Mesendoderm (in vitro differentiated cells): Measurements from ENCODE around the gene TTC38.
"Not testable (repeated sequence)": the region's sequence is repeated elsewhere in the genome, so short reads cannot be mapped to it uniquely, and the experiment has no call there.

Experiments used
- DNase-seq: peaks from one replicate; pipeline ENCODE4 v3.0.0; 2013
- H2AK5ac ChIP-seq: 2 replicates; pipeline ENCODE4 v1.6.1; 2013; ENCODE audit warnings: low read length, inconsistent platforms
- H2BK120ac ChIP-seq: 2 replicates; pipeline ENCODE4 v1.6.1; 2013; ENCODE audit warnings: low read depth, mild to moderate bottlenecking, low read length, moderate library complexity, mixed read lengths
- H2BK15ac ChIP-seq: replicated peaks from 2 replicates; pipeline ENCODE4 v1.6.1; 2013; ENCODE audit warnings: low read depth, mild to moderate bottlenecking, moderate library complexity
- H2BK5ac ChIP-seq: 2 replicates; pipeline ENCODE4 v1.6.1; 2013; ENCODE audit warnings: low read length, inconsistent platforms
- H3K18ac ChIP-seq: 2 replicates; pipeline ENCODE4 v1.6.1; 2013; ENCODE audit warnings: mild to moderate bottlenecking, low read length, mixed read lengths
- H3K23ac ChIP-seq: one replicate; pipeline ENCODE4 v1.6.1; 2013; ENCODE audit warnings: low read length
- H3K27ac ChIP-seq: 2 replicates; pipeline ENCODE4 v1.5.1; 2013; ENCODE audit warnings: low read depth, mild to moderate bottlenecking, inconsistent platforms, low read length, moderate library complexity
- H3K27me3 ChIP-seq: 2 replicates; pipeline ENCODE4 v1.6.1; 2013; ENCODE audit warnings: low read length, control low read depth, mild to moderate bottlenecking, inconsistent platforms; ENCODE audit not compliant: insufficient read depth, poor library complexity
- H3K36me3 ChIP-seq: 2 replicates; pipeline ENCODE4 v1.6.1; 2013; ENCODE audit warnings: low read length, inconsistent platforms; ENCODE audit not compliant: control insufficient read depth, insufficient read depth
- H3K4ac ChIP-seq: one replicate; pipeline ENCODE4 v1.6.1; 2013; ENCODE audit warnings: low read depth, mild to moderate bottlenecking, low read length, moderate library complexity
- H3K4me1 ChIP-seq: 2 replicates; pipeline ENCODE4 v1.6.1; 2013; ENCODE audit warnings: low read depth, low read length, inconsistent platforms; ENCODE audit not compliant: control insufficient read depth
- H3K4me2 ChIP-seq: 2 replicates; pipeline ENCODE4 v1.6.1; 2013; ENCODE audit warnings: low read length
- H3K4me3 ChIP-seq: 2 replicates; pipeline ENCODE4 v1.5.1; 2013; ENCODE audit warnings: mild to moderate bottlenecking, low read length
- H3K56ac ChIP-seq: one replicate; pipeline ENCODE4 v1.6.1; 2013; ENCODE audit warnings: low read length
- H3K79me1 ChIP-seq: 2 replicates; pipeline ENCODE4 v1.6.1; 2013; ENCODE audit warnings: low read length, inconsistent platforms
- H3K79me2 ChIP-seq: 2 replicates; pipeline ENCODE4 v1.6.1; 2013; ENCODE audit warnings: mild to moderate bottlenecking, low read length; ENCODE audit not compliant: control insufficient read depth, insufficient read depth
- H3K9ac ChIP-seq: 2 replicates; pipeline ENCODE4 v1.6.1; 2013; ENCODE audit warnings: low read length, inconsistent platforms
- H4K5ac ChIP-seq: one replicate; pipeline ENCODE4 v1.6.1; 2013; ENCODE audit warnings: low read length
- H4K8ac ChIP-seq: one replicate; pipeline ENCODE4 v1.6.1; 2013; ENCODE audit warnings: low read depth, mild to moderate bottlenecking, control low read depth, low read length, moderate library complexity
- WGBS: extraction: QIAGEN DNeasy Blood & Tissue Kit; methylation state at CpG from one replicate; pipeline ENCODE4 v1.1.7; 2013; ENCODE audit warnings: low lambda C conversion rate, missing lambda C conversion rate; ENCODE audit not compliant: insufficient coverage; ENCODE audit errors: extremely low coverage; 5-methylcytosine and 5-hydroxymethylcytosine counted together

The TTC38 gene

GRCh38 chr22:46264520-46264919 is 3.3 kb upstream of the TTC38 start:
- not testable (repeated sequence) for H4K5ac ChIP-seq, H3K27me3 ChIP-seq, H2BK5ac ChIP-seq, H2AK5ac ChIP-seq, H2BK120ac ChIP-seq, H3K27ac ChIP-seq, H3K56ac ChIP-seq, H3K4me2 ChIP-seq, H3K4me1 ChIP-seq, DNase-seq, H3K79me2 ChIP-seq, H3K4ac ChIP-seq, H2BK15ac ChIP-seq, H3K4me3 ChIP-seq, H3K18ac ChIP-seq, H3K79me1 ChIP-seq, H3K36me3 ChIP-seq, H4K8ac ChIP-seq, H3K23ac ChIP-seq, H3K9ac ChIP-seq
- WGBS, result no CpG with 5 or more reads among the region's 6 CpGs

GRCh38 chr22:46265627-46266026 is 2.2 kb upstream of the TTC38 start:
- H3K9ac ChIP-seq, H3K27me3 ChIP-seq, DNase-seq, H2BK5ac ChIP-seq, H3K18ac ChIP-seq, H2AK5ac ChIP-seq, H3K4me1 ChIP-seq, H3K4ac ChIP-seq, H2BK15ac ChIP-seq, H3K56ac ChIP-seq, H4K5ac ChIP-seq, H3K36me3 ChIP-seq, H4K8ac ChIP-seq, H3K4me2 ChIP-seq, H3K23ac ChIP-seq, H2BK120ac ChIP-seq, H3K79me1 ChIP-seq, H3K27ac ChIP-seq, H3K79me2 ChIP-seq, H3K4me3 ChIP-seq: not testable (repeated sequence)
- no CpG with 5 or more reads among the region's 4 CpGs for WGBS

GRCh38 chr22:46269564-46269963 is 1.8 kb downstream of the TTC38 start:
- H3K4ac ChIP-seq, result no peak overlapping the region
- no peak overlapping the region for H3K23ac ChIP-seq
- no peaks in the 10 kb centered on the region for H3K27me3 ChIP-seq
- no peak overlapping the region for H3K9ac ChIP-seq
- H3K4me1 ChIP-seq, result no peaks in the 10 kb centered on the region
- no peak overlapping the region for H3K4me3 ChIP-seq
- no CpG with 5 or more reads among the region's 11 CpGs for WGBS
- no peak overlapping the region for H4K5ac ChIP-seq
- no peak overlapping the region for H3K27ac ChIP-seq
- no peak overlapping the region for H3K4me2 ChIP-seq
- no peak overlapping the region for H3K18ac ChIP-seq
- H2BK5ac ChIP-seq, result no peak overlapping the region
- no peak overlapping the region for H3K56ac ChIP-seq
- no peaks in the 10 kb centered on the region for H3K79me1 ChIP-seq
- H2BK120ac ChIP-seq, result no peak overlapping the region
- H2BK15ac ChIP-seq, result no peak overlapping the region
- no peak overlapping the region for H4K8ac ChIP-seq
- no peaks in the 10 kb centered on the region for H3K36me3 ChIP-seq
- H3K79me2 ChIP-seq, result no peaks in the 10 kb centered on the region
- no peak for DNase-seq
- no peak overlapping the region for H2AK5ac ChIP-seq

GRCh38 chr22:46272196-46272595 is 4.4 kb downstream of the TTC38 start:
- H2BK15ac ChIP-seq, result no peak overlapping the region
- H3K4me2 ChIP-seq, result no peak overlapping the region
- no peak overlapping the region for H3K27ac ChIP-seq
- H3K23ac ChIP-seq, result no peak overlapping the region
- H3K79me2 ChIP-seq, result no peaks in the 10 kb centered on the region
- H2BK120ac ChIP-seq, result no peak overlapping the region
- no peak overlapping the region for H3K9ac ChIP-seq
- H3K36me3 ChIP-seq, result no peaks in the 10 kb centered on the region
- H2AK5ac ChIP-seq, result no peak overlapping the region
- no peak overlapping the region for H4K8ac ChIP-seq
- no peak for DNase-seq
- H3K4me3 ChIP-seq, result no peak overlapping the region
- H3K27me3 ChIP-seq, result no peaks in the 10 kb centered on the region
- no peak overlapping the region for H3K56ac ChIP-seq
- no peak overlapping the region for H2BK5ac ChIP-seq
- no peak overlapping the region for H4K5ac ChIP-seq
- H3K4ac ChIP-seq, result no peak overlapping the region
- H3K4me1 ChIP-seq, result no peaks in the 10 kb centered on the region
- no peak overlapping the region for H3K18ac ChIP-seq
- H3K79me1 ChIP-seq, result no peaks in the 10 kb centered on the region
- WGBS, result no CpG with 5 or more reads among the region's 8 CpGs

- H3K36me3 ChIP-seq, result peaks cover 2% of the 10 kb centered on the region
- no peak for DNase-seq
- no CpG with 5 or more reads among the region's 12 CpGs for WGBS
These were observed 5.1 kb downstream of the TTC38 start for GRCh38 chr22:46272762-46273431.

More at GRCh38 chr22:46272762-46273431, 5.1 kb downstream of the TTC38 start:
- H3K79me2 ChIP-seq, result no peaks in the 10 kb centered on the region
- H3K23ac ChIP-seq, result no peak overlapping the region
- no peak overlapping the region for H3K4ac ChIP-seq
- H4K8ac ChIP-seq, result no peak overlapping the region
- H3K27ac ChIP-seq, result no peak overlapping the region
- H3K9ac ChIP-seq, result no peak overlapping the region
- H3K18ac ChIP-seq, result no peak overlapping the region
- H4K5ac ChIP-seq, result no peak overlapping the region
- no peak overlapping the region for H3K4me3 ChIP-seq
- H2BK120ac ChIP-seq, result no peak overlapping the region
- no peak overlapping the region for H2BK5ac ChIP-seq
- H2AK5ac ChIP-seq, result no peak overlapping the region
- H3K4me1 ChIP-seq, result no peaks in the 10 kb centered on the region
- H3K79me1 ChIP-seq, result no peaks in the 10 kb centered on the region
- H3K4me2 ChIP-seq, result no peak overlapping the region
- H3K27me3 ChIP-seq, result no peaks in the 10 kb centered on the region
- H3K56ac ChIP-seq, result no peak overlapping the region
- no peak overlapping the region for H2BK15ac ChIP-seq
